ENCODE results near the gene TLN1. TPM values are rescaled to one million over a fixed set of nuclear protein-coding genes. Genes with fewer than 3 reads are reported as not detected.

Gene TLN1
- total and polyA plus RNA-seq, 2 of the 4 experiments (the other 2 are of a cell fraction), result 228 to 346 TPM

- ChIA-PET POLR2A (ENCODE audit: unreplicated experiment) (no interaction called here), CTCF (no interaction called here)
- H3K4me3 ChIP-seq (ENCODE audit: insufficient read depth, low read depth, low read length), result no peak overlapping the region
- no peak overlapping the region for H3K4ac ChIP-seq (ENCODE audit: low read depth, low read length)
- no peak overlapping the region for H2BK15ac ChIP-seq (ENCODE audit: low read depth, low read length)
- no peaks in the 10 kb centered on the region for H3K27me3 ChIP-seq (ENCODE audit: control insufficient read depth, insufficient read depth, low read length)
- dilution Hi-C loops (cut with HindIII; ENCODE audit: low sequenced_read_pairs, unreplicated experiment) (no loop called here), in situ Hi-C loops (cut with MboI; ENCODE audit: low sequenced_read_pairs) (no loop called here), intact Hi-C loops (cut with micrococcal nuclease) (no loop called here)
- no peak overlapping the region for H3K9ac ChIP-seq (ENCODE audit: low read depth, low read length)
- no peak overlapping the region for H2BK5ac ChIP-seq (ENCODE audit: low read depth, low read length, poor library complexity, severe bottlenecking)
- no TSS peak for BruUV-seq (replicated peaks)
- no peak overlapping the region for H3K27ac ChIP-seq (ENCODE audit: insufficient read depth, low read length)
- no peak overlapping the region for H4K5ac ChIP-seq (ENCODE audit: low read depth, low read length)
- no peak overlapping the region for H3K4me2 ChIP-seq (ENCODE audit: low read depth, low read length)
- no peak overlapping the region for H2AK5ac ChIP-seq (ENCODE audit: low read depth, low read length)
- H2AFZ ChIP-seq (replicated peaks; ENCODE audit: low read length, poor library complexity), result no peak overlapping the region
- no peaks in the 10 kb centered on the region for H3K9me3 ChIP-seq (ENCODE audit: control insufficient read depth, insufficient read depth, low read length)
- no peak overlapping the region for H3K23ac ChIP-seq (ENCODE audit: low read depth, low read length)
- no peak overlapping the region for H3K14ac ChIP-seq (replicated peaks; ENCODE audit: low read depth, low read length)
- WGBS, 2 experiments (ENCODE audit: extremely low coverage in 2 of 2, insufficient read length in 1 of 2), result 84% methylated on average over 3 of the region's 11 CpGs; no CpG with 5 or more reads in 1 of the 2 experiments
- H3K79me1 ChIP-seq (ENCODE audit: low read depth in 1 of 2, low read length in 2 of 2), result peaks cover 32 to 70% of the 10 kb centered on the region in 2 experiments
- peaks cover 5% of the 10 kb centered on the region; the same call in 1 of the 2 replicates for H3K4me1 ChIP-seq (ENCODE audit: control insufficient read depth, insufficient read depth, low read length)
- H3K36me3 ChIP-seq (ENCODE audit: control insufficient read depth, insufficient read depth, low read length), result peaks cover 87% of the 10 kb centered on the region
- TF ChIP-seq NFE2L2 (IDR thresholded peaks at IDR 0.05; ENCODE audit: low read depth, low read length), result no peak
- DNase-seq, result no peak
- H2BK20ac ChIP-seq (ENCODE audit: low read depth, low read length), result no peak overlapping the region
- no peak overlapping the region for H4K91ac ChIP-seq (ENCODE audit: insufficient read depth, low read depth, low read length)
- H3K56ac ChIP-seq (ENCODE audit: extremely low read depth, insufficient read depth, low read length), result no peak overlapping the region
- no peak overlapping the region for H2BK120ac ChIP-seq (ENCODE audit: low read depth, low read length)
- no peak overlapping the region for H2AK9ac ChIP-seq (replicated peaks; ENCODE audit: low read depth, low read length, poor library complexity)
- H3K18ac ChIP-seq (ENCODE audit: low read depth, low read length), result no peak overlapping the region
- H4K8ac ChIP-seq (ENCODE audit: low read depth in 2 of 2, low read length in 2 of 2), result no peak overlapping the region
- H4K20me1 ChIP-seq (ENCODE audit: insufficient read depth, low read length), result peaks cover 31% of the 10 kb centered on the region
- no peak for ATAC-seq (ENCODE audit: low read depth)
- H3K9me1 ChIP-seq (ENCODE audit: insufficient read depth, low read length), result peaks cover 16% of the 10 kb centered on the region
Observed at GRCh38 chr9:35700031-35700430, 32.0 kb downstream of the TLN1 start.
